Ishikawa (cell line): ENCODE measurements around the gene MYH14.

Source experiments
- CEBPB ChIP-seq: IDR thresholded peaks from 2 replicates; pipeline ENCODE4 v1.6.1; 2012
- CREB1 ChIP-seq: IDR thresholded peaks from 2 replicates; pipeline ENCODE4 v1.6.1; 2012; ENCODE audit warnings: low read depth
- EP300 ChIP-seq: IDR thresholded peaks from 2 replicates; pipeline ENCODE4 v1.6.1; 2012; ENCODE audit warnings: borderline replicate concordance
- FOXM1 ChIP-seq: IDR thresholded peaks from 2 replicates; pipeline ENCODE4 v1.6.1; 2012; ENCODE audit warnings: low read depth, borderline replicate concordance
- NFIC ChIP-seq: IDR thresholded peaks from 2 replicates; pipeline ENCODE4 v1.6.1; 2012
- RAD21 ChIP-seq: IDR thresholded peaks from 2 replicates; pipeline ENCODE4 v1.6.1; 2012; ENCODE audit warnings: low read depth
- TAF1 ChIP-seq: IDR thresholded peaks from 2 replicates; pipeline ENCODE4 v1.6.1; 2012; ENCODE audit warnings: low read depth, mild to moderate bottlenecking
- TEAD4 ChIP-seq: IDR thresholded peaks from 2 replicates; pipeline ENCODE4 v1.6.1; 2012
- YY1 ChIP-seq: IDR thresholded peaks from 2 replicates; pipeline ENCODE4 v1.6.1; 2012; ENCODE audit warnings: low read depth
- TF ChIP-seq, protein P1 (sequence below): IDR thresholded peaks from 2 replicates; pipeline ENCODE4 v1.6.1; 2012
- TF ChIP-seq, protein P2 (sequence below): IDR thresholded peaks from 2 replicates; pipeline ENCODE4 v1.6.1; 2012; ENCODE audit warnings: low read depth, mild to moderate bottlenecking

DNA sequence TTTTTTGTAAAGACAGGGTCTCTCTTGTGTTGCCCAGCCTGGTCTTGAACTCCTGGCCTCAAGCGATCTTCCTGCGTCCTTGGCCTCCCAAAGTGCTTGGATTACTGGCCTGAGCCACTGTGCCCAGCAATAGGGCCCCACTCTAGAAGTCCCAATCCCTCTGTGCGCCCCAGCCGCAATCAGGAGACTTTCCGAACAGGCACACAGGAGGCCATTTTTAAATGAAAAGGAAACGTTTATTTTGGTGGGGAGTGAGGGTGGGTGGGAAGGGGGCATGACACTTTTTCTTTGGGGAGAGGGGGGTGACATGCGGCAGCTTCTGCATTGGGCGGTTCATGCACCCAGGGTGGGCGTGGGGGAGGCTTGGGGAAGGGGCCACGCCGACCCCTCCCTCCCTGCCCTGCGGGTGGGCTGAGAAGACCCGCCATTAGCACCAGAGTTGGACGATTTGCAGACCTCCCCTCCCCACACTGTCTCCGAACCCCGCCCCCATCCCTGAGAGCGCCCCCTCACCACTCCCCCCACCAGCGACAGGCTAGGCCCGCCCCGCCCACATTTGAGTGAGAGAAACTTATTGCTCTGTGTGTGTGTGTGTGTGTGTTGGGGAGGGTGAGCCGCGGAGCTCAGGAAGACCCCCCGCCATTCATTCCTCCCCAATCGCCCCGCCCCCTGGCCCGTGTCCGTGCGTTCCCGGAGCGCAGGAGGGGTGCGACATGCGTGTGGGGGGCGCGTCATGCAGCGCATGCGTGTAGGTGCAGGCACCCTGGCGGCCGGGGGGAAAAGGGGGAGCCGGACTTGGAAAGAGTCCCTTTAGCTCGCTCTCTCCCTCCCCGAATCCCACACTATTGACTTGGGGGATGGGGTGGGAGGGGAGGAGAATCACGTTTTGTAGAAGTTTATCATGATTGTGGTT, 108.6 kb downstream of the MYH14 start:
- TF ChIP-seq, protein P1, sequence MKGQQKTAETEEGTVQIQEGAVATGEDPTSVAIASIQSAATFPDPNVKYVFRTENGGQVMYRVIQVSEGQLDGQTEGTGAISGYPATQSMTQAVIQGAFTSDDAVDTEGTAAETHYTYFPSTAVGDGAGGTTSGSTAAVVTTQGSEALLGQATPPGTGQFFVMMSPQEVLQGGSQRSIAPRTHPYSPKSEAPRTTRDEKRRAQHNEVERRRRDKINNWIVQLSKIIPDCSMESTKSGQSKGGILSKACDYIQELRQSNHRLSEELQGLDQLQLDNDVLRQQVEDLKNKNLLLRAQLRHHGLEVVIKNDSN, result 0 out of 2 replicates have a peak, but pooled peaks have one; percentile 17
- no peak for TF ChIP-seq EP300
- TF ChIP-seq CREB1, result no peak
- no peak for TF ChIP-seq CEBPB
- no peak for TF ChIP-seq FOXM1
- TF ChIP-seq, protein P2, sequence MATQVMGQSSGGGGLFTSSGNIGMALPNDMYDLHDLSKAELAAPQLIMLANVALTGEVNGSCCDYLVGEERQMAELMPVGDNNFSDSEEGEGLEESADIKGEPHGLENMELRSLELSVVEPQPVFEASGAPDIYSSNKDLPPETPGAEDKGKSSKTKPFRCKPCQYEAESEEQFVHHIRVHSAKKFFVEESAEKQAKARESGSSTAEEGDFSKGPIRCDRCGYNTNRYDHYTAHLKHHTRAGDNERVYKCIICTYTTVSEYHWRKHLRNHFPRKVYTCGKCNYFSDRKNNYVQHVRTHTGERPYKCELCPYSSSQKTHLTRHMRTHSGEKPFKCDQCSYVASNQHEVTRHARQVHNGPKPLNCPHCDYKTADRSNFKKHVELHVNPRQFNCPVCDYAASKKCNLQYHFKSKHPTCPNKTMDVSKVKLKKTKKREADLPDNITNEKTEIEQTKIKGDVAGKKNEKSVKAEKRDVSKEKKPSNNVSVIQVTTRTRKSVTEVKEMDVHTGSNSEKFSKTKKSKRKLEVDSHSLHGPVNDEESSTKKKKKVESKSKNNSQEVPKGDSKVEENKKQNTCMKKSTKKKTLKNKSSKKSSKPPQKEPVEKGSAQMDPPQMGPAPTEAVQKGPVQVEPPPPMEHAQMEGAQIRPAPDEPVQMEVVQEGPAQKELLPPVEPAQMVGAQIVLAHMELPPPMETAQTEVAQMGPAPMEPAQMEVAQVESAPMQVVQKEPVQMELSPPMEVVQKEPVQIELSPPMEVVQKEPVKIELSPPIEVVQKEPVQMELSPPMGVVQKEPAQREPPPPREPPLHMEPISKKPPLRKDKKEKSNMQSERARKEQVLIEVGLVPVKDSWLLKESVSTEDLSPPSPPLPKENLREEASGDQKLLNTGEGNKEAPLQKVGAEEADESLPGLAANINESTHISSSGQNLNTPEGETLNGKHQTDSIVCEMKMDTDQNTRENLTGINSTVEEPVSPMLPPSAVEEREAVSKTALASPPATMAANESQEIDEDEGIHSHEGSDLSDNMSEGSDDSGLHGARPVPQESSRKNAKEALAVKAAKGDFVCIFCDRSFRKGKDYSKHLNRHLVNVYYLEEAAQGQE, result no peak
- TF ChIP-seq RAD21, result no peak
- TF ChIP-seq TAF1, result no peak
- 0 out of 2 replicates have a peak, but pooled peaks have one; percentile 36 for TF ChIP-seq YY1
- TF ChIP-seq NFIC, result peak; percentile 35; the same call in 1 of the 2 replicates
- TF ChIP-seq TEAD4, result 0 out of 2 replicates have a peak, but pooled peaks have one; percentile 3
